ES-I3 (cell line): ENCODE measurements around the gene SLC9A5.

ENCODE experiments used
- H3K36me3 ChIP-seq: 2 replicates; pipeline ENCODE4 v1.6.1; 2013; ENCODE audit warnings: mild to moderate bottlenecking, low read length, control low read depth, moderate library complexity; ENCODE audit not compliant: insufficient read depth
- H3K4me1 ChIP-seq: 2 replicates; pipeline ENCODE4 v1.6.1; 2013; ENCODE audit warnings: mild to moderate bottlenecking, control low read depth, low read length; ENCODE audit not compliant: insufficient read depth
- H3K9ac ChIP-seq: 2 replicates; pipeline ENCODE4 v1.6.1; 2013; ENCODE audit warnings: low read depth, mild to moderate bottlenecking, low read length, moderate library complexity
- H3K9me3 ChIP-seq: 2 replicates; pipeline ENCODE4 v1.6.1; 2013; ENCODE audit warnings: mild to moderate bottlenecking, low read length, moderate library complexity; ENCODE audit not compliant: control insufficient read depth, insufficient read depth

The SLC9A5 gene

GRCh38 chr16:67208154-67208896, 40.5 kb upstream of the SLC9A5 start:
- Histone ChIP-seq H3K4me1 (peaks cover 14% of the 10 kb centered on the region; the same call in 1 of the 2 replicates), H3K9me3 (no peaks in the 10 kb centered on the region), H3K36me3 (no peaks in the 10 kb centered on the region), H3K9ac (no peak overlapping the region)

- Histone ChIP-seq H3K9ac (no peak overlapping the region), H3K9me3 (no peaks in the 10 kb centered on the region), H3K36me3 (no peaks in the 10 kb centered on the region), H3K4me1 (peaks cover 14% of the 10 kb centered on the region; the same call in 1 of the 2 replicates)
These were observed 39.2 kb upstream of the SLC9A5 start for GRCh38 chr16:67209565-67209964.

- H3K4me1 ChIP-seq, result peaks cover 14% of the 10 kb centered on the region; the same call in 1 of the 2 replicates
- no peak overlapping the region for H3K9ac ChIP-seq
- H3K9me3 ChIP-seq, result no peaks in the 10 kb centered on the region
- no peaks in the 10 kb centered on the region for H3K36me3 ChIP-seq
These were observed 38.5 kb upstream of the SLC9A5 start for GRCh38 chr16:67210069-67210937.

GRCh38 chr16:67211674-67212073, 37.1 kb upstream of the SLC9A5 start:
- Histone ChIP-seq H3K9ac (no peak overlapping the region), H3K4me1 (peaks cover 10% of the 10 kb centered on the region; the same call in 1 of the 2 replicates)

GRCh38 chr16:67212766-67213165, 36.0 kb upstream of the SLC9A5 start:
- no peaks in the 10 kb centered on the region for H3K4me1 ChIP-seq
- no peaks in the 10 kb centered on the region for H3K9me3 ChIP-seq
- H3K9ac ChIP-seq, result no peak overlapping the region
- no peaks in the 10 kb centered on the region for H3K36me3 ChIP-seq

More at GRCh38 chr16:67211674-67212073, 37.1 kb upstream of the SLC9A5 start:
- Histone ChIP-seq H3K9me3 (no peaks in the 10 kb centered on the region), H3K36me3 (no peaks in the 10 kb centered on the region)

- H3K9me3 ChIP-seq, result no peaks in the 10 kb centered on the region
- H3K4me1 ChIP-seq, result no peaks in the 10 kb centered on the region
- H3K9ac ChIP-seq, result no peak overlapping the region
- H3K36me3 ChIP-seq, result no peaks in the 10 kb centered on the region
These were observed 35.4 kb upstream of the SLC9A5 start for GRCh38 chr16:67213197-67214019.

GRCh38 chr16:67215706-67216105, 33.1 kb upstream of the SLC9A5 start:
- H3K36me3 ChIP-seq, result no peaks in the 10 kb centered on the region
- H3K4me1 ChIP-seq, result no peaks in the 10 kb centered on the region
- no peaks in the 10 kb centered on the region for H3K9me3 ChIP-seq
- no peak overlapping the region for H3K9ac ChIP-seq

- Histone ChIP-seq H3K9ac (no peak overlapping the region), H3K9me3 (no peaks in the 10 kb centered on the region), H3K4me1 (no peaks in the 10 kb centered on the region), H3K36me3 (no peaks in the 10 kb centered on the region)
These were observed 31.9 kb upstream of the SLC9A5 start for GRCh38 chr16:67216612-67217490.

- Histone ChIP-seq H3K9me3 (no peaks in the 10 kb centered on the region), H3K4me1 (no peaks in the 10 kb centered on the region), H3K36me3 (peaks cover 5% of the 10 kb centered on the region; the same call in 1 of the 2 replicates), H3K9ac (no peak overlapping the region)
These were observed 24.8 kb upstream of the SLC9A5 start for GRCh38 chr16:67223992-67224391.

- H3K9ac ChIP-seq, result peak overlapping the region; percentile 57; the same call in 1 of the 2 replicates
- peaks cover 5% of the 10 kb centered on the region; the same call in 1 of the 2 replicates for H3K36me3 ChIP-seq
- no peaks in the 10 kb centered on the region for H3K4me1 ChIP-seq
- H3K9me3 ChIP-seq, result no peaks in the 10 kb centered on the region
These were observed 22.4 kb upstream of the SLC9A5 start for GRCh38 chr16:67226295-67226803.

GRCh38 chr16:67226804-67227566, 21.8 kb upstream of the SLC9A5 start, which contains the start of gene TMEM208:
Gene TMEM208, plus strand, starts transcription at chr16:67227130. Its CDS starts 89 bp downstream, at chr16:67227219.
- H3K9ac ChIP-seq, result peak within 1 kb of the TSS; percentile 74
- H3K36me3 ChIP-seq, result peaks cover 5% of the 10 kb centered on the region; the same call in 1 of the 2 replicates
- no peaks in the 10 kb centered on the region for H3K9me3 ChIP-seq
- no peaks in the 10 kb centered on the region for H3K4me1 ChIP-seq

GRCh38 chr16:67227567-67227921, 21.2 kb upstream of the SLC9A5 start:
- H3K36me3 ChIP-seq, result peaks cover 5% of the 10 kb centered on the region; the same call in 1 of the 2 replicates
- H3K9me3 ChIP-seq, result no peaks in the 10 kb centered on the region
- H3K4me1 ChIP-seq, result no peaks in the 10 kb centered on the region
- H3K9ac ChIP-seq, result peak overlapping the region; percentile 74
